DMS79 treated with DMSO at 0.1 percent for 48 hours (cell line): ENCODE results near the gene CYB561A3.
A peak's percentile ranks its signal among the peaks of the same experiment; 100 is the strongest.

Experiments
- DNase-seq: peaks from one replicate; lab custom pipeline; 2025; lab: John Stamatoyannopoulos, UW

The CYB561A3 gene

DNA sequence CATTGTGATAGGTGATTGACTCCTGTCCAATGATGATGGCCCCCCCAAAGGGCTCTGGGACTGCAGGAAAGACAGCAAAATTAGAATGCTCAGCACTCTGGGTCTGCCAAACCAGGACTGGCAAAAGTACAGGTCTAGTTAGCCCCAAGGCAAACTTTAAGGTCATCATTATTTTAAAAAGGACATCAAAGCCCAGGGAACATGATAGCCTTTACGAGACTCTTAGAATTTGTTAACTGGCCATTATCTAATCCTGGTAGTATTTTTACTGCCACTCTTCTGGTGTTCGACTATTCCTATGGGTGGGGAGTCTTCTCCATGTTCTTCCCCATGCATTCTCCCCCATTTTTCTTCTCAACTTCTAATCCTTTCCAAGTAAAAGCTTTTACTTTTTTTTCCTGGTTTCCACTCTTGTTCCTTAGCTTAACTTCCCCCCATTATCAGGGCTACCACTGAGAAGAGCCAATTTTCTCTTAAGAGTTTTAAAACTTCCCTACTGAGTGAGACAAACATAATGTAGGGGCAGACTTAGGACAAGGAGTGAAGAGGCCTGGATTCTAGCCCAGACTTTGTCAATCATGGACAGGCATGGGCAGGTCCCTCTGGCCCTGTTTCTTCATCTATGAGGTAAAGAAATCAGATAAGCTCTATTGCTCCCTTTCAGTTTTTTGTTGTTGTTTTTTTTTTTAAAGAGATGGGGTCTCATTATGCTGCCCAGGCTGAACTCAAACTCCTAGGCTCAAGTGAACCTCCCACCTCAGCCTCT is 35.9 kb downstream of the CYB561A3 start:
- peak; percentile 11 for DNase-seq

DNA sequence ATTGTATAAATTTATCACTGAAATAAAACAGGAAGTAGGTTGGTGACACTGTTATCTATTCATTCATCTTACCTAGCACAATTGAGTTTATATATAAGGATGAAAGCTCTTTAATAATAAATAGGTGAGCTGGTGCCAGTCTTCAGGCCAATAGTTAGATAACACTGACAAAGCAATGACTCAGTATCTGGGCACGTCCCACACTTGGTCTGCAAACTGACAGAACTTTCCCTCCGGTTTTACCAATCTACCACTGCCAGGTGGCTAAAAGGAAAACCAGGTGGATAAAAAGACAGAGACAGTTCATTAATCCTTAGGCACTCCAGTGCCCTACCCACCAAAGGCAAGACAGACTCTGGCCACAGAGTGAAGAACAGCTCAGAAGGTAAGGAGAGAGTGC is 46.4 kb downstream of the CYB561A3 start:
- no peak for DNase-seq

GRCh38 chr11:61310749-61311148 is 50.9 kb downstream of the CYB561A3 start:
- DNase-seq = no peak

- no peak for DNase-seq
Measured at GRCh38 chr11:61309739-61310138, 51.9 kb downstream of the CYB561A3 start.

GRCh38 chr11:61309141-61309540 is 52.5 kb downstream of the CYB561A3 start:
- DNase-seq = no peak

DNA sequence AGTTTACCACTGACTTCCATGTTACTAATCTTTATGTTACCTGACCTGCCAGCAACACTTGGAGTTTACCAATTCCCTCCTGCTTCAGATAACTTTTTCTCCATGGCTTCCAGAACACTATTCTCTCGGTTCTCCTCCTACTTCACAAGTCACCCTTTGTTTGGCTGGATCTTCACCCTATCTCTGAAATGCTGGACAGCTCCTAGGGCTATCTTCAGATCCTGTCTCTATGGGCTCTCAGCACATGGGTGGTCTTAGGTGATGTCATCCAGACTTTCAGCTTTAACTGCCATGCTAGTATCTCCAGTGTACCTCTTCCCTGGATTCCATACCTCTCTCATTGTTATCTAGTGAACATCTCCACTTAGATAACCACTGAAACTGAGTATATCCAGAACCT is 54.3 kb downstream of the CYB561A3 start:
- DNase-seq = no peak

DNA sequence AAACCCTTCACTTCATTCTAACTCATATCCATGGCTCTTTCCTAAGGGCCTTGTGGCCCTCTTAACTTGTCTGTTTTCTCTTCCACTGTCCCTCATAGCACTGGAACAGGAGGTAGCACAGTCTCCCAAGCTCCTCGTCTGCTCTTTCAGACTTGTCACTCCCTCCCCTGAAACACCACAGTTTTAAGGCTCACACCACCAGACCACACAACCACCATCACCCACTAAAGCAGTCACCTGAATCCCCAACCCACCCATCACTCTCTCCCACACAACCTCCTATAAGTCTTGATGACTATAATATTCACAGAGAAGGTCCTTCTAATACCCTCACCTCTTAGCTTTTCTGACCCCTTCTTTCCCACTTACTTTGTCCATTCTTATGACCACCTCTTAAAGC is 55.5 kb downstream of the CYB561A3 start:
- no peak for DNase-seq

- no peak for DNase-seq
Measured at GRCh38 chr11:61305417-61305816, 56.3 kb downstream of the CYB561A3 start.

GRCh38 chr11:61303725-61304124 is 58.0 kb downstream of the CYB561A3 start:
- no peak for DNase-seq

DNA sequence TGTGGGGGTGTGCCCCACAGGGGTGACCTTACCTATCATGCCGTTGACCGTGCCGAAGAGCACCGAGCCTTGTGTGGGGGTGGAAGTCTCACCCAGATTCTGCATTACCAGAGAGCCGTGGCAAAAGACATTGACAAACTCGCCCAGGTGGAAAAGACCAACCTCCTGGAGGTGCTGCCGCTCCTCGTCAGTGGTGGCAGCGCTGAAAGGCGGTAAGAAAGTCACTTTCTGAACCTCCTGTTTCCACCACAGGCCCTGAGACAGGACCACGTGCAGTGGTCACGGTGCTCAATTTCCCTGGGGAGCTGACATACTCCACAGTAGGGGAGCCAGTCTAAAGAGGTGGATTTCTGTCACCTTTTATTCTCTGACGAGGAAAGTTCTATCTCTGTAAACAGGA is 59.1 kb downstream of the CYB561A3 start:
- no peak for DNase-seq
